Activated CD4-positive, alpha-beta T cell treated with anti-CD3 and anti-CD28 coated beads for 4 hours (primary cell): ENCODE data around the gene HHAT.
"Not testable (repeated sequence)": the region's sequence is repeated elsewhere in the genome, so short reads cannot be mapped to it uniquely, and the experiment has no call there.

Experiments
- DNase-seq, 2 donors: peaks; one replicate each; pipeline ENCODE4 v3.0.0-alpha.2; 2020

The HHAT gene

DNA sequence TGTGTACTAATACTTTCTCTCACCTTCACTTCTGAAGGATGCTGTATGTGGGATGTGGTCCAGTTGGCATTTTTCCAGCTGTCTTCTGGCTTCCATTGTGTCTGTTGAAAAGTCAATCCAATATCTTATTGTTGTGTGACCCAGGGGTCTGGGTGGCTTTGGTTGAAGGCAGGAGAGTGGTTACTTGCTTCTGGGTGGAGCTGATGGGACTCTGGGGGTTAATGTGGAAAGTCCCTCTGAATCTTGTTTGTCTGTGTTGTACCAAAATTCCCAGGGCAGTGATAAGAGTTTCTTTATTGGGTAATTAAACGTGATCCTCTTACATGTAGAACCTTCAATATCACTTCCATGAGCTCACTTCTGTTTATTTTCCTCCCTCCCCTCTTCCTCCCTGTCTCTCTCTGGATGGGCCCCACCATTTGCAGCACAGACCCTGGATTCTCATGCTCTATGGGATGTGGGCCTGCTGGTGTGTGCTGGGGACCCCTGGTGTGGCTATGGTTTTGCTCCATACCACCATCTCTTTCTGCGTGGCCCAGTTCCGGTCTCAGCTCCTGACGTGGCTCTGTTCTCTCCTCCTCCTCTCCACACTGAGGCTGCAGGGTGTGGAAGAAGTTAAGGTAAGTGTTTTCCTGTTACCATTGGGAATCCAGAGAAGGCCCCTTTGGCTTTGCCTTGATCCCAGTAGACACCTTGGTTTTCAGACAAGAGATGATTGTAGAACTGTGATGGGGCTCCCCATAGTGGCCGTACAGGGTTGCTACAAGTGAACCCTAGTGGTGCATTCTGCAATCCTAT lies 71.5 kb downstream of the HHAT start:
- DNase-seq: peak; percentile 26 to 38

DNA sequence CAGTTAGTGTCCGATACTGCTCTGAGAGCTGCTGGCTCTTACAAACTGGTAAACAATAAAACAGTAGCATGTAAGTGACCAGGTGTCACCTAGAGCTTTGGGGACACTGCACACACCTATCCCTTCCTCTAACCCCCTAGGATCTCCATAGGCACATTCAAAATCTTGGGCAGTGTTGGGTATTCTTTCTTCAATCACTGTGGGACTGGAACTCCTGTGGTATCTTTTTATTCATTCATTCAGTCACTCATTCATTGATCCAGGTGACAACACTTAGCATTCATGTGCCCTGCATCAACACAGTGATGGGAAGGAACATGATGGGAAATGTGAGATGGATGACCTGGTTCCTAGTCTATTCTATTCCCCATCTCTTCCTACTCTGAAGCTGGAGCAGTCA lies 73.9 kb downstream of the HHAT start:
- no peak for DNase-seq

DNA sequence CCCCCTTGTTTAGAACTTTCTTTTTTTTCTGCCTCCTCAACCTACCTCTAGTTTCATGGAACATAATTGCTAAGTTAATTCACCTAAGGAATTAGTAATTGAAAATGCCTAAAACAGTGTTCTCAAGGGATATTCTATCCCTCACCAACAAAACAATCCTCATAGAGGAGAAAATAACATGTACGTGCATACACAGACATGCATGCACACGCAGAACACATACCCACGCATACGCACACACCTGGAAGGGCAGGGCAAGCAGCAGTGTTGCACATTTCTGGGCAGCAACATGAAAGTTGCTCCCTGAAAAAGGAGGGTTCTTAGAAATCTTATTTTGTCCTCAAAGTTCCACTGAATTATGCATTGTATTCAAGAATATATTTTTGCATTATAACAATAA lies 76.6 kb downstream of the HHAT start:
- no peak for DNase-seq

DNA sequence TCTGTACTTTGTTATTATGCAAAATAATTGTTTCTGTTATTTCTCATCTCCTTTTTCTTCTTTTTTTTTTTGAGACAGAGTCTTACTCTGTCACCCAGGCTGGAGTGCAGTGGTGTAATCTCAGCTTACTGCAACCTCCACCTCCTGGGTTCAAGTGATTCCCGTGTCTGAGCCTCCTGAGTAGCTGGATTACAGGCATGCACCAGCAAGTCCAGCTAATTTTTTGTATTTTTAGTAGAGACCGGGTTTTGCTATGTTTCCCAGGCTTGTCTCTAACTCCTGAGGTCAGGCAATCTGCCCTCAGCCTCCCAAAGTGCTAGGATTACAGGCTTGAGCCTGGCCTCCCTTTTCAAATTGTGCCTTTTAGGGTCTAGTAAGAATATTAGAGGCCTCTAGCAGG lies 77.6 kb downstream of the HHAT start:
- not testable (repeated sequence) for DNase-seq

DNA sequence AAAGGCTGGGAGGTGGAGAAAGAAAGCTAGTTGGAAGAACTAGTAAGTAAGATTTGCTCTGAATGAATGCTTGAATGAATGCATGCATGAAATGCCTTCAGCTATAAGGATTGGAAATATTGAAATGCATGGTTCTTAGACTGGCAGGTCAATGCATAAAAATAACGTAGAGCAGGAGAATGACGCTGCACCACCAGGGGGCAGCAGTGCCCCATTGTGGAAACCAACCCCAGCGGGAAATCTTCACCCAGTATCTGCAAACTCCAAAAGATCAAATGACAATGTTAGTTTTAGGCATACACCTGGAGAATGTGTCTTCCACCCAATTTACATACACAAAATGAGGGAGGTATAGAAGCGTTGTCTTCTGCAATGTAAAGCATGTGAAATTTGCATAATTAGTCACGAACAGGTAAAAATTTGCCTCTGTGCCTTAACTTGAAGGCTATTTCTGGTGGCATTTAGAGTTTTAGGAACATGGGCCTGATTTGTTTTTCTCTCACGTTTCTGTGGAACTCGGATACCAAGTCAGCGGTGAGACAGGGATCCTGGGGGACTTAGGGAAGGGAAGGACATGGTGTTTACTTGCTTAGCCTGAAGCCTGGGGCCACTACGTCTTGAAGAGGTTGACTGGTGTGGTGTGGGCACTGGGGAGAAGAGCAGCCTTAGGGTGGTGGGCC lies 78.6 kb downstream of the HHAT start:
- DNase-seq: peak; percentile 63 to 78

DNA sequence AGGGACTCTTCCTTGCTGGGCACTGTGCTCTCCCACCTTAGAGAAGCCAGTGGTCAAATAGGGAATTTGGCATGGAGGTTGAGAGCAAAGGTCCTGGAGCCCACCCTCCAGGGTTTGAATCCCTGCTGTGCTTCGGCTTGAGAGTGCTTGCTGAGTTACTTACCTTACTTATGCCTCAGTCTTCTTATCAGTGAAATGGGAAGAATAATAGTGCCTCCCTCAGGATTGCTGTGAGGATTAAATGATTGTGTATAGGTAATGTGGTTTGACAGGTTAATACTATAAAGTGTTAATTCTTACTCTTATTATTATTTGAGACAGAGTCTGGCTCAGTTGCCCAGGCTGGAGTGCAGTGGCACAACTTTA lies 79.2 kb downstream of the HHAT start:
- no peak for DNase-seq

DNA sequence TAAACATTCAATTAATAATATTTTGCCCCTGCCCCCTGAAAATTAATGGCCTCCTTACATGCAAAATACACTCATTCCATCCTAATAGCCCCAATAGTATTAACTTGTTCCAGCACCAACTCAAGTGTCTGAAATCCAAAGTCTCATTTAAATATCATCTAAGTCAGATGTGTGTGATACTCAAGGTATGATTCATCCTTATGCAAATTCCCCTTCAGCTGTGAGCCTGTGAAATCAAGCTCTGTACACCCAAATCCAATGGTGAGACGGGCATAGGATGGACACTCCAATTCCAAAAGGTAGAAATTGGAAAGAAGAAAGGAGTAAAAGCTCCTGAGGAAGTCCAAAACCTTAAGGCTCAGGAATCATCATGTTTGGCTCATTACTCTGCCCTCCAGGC lies 83.5 kb downstream of the HHAT start:
- DNase-seq: no peak

DNA sequence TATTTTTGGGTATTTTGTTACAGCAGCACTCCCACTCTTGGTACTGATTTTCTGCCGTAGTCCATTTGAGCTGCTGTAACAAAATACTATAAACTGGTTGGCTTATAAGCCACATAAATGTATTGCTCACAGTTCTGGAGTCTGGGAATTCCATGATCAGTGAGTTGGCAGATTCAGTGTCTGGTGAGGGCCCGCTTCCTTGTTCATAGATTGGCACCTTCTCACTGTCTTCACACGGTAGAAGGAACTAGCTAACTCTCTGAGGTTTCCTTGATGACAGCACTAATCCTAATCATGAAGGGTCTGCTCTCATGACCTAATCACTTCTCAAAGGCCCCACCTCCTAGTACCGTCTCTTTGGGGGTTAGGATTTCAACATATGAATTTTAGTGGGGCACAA lies 85.2 kb downstream of the HHAT start:
- no peak for DNase-seq

DNA sequence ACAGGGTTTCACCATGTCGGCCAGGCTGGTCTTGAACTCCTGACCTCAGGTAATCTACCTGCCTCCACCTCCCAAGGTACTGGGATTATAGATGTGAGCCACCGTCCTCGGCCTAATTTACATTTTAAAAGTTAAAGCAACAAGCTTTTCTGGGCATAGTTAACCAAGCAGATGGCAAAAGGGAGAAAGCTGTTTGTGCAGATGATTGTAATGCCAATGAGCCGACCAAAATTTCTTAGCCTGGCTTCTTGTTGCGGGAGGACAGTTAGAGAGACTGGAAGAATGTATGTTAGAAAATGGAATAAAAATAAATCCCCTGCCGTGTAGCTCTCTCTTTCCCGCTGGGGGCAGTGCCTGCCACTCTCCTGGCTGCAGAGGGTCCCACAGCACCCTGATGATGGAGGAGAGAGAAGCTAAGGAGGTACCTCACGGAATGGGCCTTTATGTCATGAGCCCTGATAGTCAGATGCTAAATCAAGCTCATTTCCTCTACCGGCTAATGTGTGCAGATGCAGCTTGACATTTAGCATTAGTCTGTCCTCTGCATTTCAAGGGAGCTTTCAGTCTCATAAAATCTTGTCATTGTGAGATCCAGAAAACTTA lies 87.2 kb downstream of the HHAT start:
- no peak for DNase-seq

DNA sequence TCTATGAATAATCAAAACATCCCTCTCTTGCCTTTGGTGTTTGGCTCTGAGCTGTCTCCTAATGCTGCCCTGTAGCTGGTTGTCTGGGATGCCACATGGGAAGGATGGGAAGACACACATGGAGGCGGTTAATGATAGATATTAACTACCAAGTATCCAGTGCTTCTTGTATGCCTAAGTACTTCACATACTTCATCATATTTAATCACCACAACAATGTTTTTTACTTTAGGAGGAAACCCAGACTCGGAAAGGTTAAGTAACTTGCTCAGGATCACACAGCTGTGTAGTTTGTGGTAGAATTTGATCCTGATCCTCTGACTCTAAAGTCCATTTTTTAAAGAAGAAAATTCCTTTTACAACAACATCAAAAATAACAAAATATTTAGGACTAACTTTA lies 88.0 kb downstream of the HHAT start:
- no peak for DNase-seq

DNA sequence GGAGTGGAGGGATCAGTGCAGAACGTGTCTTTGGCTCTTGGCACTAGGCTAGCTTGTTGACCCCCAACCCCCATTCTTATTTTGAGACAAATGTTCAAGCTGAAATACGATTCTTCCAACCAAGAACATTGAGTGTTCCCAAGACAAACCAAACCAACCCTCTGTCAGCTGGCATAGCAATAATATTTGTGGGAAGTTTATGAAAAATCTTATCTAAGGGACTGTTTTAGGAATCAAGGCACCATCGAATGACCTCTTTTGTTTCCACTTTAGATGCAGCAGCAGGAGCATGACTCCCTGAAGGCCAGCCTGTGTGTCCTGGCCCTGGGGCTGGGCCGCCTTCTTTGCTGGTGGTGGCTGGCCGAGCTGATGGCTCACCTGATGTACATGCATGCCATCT lies 89.2 kb downstream of the HHAT start:
- no peak for DNase-seq

DNA sequence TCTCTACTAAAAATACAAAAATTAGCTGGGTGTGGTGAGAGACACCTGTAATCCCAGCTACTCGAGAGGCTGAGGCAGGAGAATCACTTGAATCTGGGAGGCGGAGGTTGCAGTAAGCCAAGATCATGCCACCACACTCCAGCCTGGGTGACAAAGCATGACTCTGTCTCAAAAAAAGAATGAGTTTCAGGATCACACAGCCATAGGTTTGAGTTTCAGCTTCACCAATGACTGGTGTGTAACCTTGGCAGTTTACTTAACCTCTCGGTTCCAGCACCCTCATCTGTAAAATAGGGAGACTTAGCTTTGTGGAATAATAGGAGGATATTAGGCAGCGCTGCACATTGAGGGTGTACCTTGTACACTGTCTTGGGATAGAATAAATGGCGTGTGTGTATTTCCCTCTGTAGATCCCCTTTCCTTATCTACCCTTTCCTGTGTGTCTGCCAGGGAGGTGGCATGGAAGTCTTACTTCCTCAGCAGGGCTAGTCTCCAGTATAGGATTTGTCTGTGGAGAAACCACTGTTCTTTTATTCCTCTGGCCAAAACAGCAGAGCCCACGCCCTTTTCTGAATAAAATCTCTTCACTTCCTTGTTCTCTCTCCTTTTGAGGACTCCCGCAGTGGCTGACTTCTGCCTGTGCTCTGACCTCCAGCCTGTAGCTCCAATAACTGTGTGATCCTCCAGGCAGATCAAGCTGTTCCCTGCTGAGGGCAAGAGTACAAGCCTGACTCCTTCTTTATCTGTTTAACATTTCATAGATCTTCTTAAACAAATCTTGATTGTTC lies 90.4 kb downstream of the HHAT start:
- DNase-seq: no peak

DNA sequence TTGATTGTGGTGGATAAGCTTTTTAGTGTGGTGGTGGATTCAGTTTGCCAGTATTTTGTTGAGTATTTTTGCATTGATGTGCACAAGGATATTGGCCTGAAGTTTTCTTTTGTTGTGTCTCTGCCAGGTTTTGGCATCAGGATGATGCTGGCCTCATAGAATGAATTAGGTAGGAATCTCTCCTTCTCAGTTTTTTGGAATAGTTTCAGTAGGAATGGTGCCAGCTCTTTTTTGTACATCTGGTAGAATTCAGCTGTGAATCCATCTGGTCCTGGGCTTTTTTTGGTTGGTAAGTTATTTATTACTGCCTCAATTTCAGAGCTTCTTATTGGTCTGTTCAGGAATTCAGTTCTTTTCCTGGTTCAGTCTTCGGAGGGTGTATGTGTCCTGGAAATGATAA lies 98.0 kb downstream of the HHAT start:
- DNase-seq: not testable (repeated sequence)

DNA sequence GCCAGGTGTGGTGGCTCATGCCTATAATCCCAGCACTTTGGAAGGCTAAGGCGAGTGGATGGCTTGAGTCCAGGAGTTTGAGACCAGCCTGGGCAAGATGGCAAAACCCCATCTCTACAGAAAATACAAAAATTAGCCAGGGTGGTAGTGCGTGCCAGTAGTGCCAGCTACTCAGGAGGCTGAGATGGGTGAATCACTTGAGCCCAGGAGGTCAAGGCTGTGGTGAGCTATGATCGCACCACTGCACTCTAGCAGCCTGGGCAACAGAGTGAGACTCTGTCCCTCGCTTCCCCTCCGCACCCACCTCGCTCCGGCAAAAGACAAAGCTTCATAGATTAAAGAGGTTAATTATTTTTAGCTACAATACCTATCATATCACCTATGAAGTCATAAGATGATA lies 100.0 kb downstream of the HHAT start:
- DNase-seq: no peak

DNA sequence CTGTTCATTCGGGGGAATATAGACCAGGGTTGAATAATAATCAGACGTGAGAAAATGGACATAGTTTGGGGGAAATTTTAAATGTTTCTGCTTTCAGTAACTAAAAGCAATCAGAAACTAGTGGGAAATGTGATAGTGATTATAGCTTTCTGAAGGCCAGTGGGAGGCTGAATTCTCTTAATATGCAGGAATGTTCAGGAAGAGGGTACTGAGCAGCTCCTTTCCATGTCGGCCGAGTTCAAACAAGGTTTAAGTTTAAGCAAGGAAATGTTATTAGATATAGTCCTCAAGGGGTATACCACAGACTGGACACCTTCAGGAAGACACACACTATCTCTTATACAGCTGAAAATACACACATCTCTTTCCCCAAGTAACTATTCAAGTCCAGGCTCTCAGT lies 105.5 kb downstream of the HHAT start:
- DNase-seq: no peak

DNA sequence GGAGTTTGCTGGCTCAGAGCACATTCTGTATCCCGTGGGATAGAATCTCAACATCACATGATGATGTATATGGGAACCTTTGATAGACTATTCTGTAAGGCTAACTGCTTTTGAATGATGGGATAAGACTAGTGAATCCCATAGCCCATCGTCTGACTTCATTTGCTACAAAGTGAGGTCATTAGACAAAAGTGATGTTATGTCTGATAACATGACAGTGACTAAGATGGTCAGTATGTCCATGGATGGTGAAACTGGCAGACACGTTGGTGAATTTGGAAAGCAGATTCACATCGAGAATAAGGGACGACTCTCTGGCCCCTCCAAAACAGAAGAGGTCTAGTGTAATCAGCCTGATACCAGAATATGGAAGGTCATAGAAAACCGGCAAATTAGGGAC lies 108.4 kb downstream of the HHAT start:
- no peak for DNase-seq

DNA sequence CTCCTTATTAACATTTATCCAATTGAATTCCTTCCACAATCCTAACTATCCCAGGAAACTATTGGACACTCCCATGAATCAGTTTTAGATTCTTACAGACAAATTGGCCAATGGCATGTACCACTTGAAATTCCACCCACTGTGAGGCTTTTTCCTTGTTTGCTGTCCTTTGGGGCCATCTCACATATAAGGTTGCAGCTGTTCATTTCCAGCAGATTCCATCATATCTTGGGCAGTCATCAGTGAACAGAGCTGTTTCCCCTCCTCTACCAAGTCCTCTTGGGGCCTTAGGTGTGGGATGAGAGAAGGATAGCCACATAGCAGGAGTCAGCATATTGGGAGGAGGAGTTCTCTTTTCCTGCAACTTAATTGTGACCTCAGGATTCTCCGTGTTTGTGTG lies 109.1 kb downstream of the HHAT start:
- no peak for DNase-seq

DNA sequence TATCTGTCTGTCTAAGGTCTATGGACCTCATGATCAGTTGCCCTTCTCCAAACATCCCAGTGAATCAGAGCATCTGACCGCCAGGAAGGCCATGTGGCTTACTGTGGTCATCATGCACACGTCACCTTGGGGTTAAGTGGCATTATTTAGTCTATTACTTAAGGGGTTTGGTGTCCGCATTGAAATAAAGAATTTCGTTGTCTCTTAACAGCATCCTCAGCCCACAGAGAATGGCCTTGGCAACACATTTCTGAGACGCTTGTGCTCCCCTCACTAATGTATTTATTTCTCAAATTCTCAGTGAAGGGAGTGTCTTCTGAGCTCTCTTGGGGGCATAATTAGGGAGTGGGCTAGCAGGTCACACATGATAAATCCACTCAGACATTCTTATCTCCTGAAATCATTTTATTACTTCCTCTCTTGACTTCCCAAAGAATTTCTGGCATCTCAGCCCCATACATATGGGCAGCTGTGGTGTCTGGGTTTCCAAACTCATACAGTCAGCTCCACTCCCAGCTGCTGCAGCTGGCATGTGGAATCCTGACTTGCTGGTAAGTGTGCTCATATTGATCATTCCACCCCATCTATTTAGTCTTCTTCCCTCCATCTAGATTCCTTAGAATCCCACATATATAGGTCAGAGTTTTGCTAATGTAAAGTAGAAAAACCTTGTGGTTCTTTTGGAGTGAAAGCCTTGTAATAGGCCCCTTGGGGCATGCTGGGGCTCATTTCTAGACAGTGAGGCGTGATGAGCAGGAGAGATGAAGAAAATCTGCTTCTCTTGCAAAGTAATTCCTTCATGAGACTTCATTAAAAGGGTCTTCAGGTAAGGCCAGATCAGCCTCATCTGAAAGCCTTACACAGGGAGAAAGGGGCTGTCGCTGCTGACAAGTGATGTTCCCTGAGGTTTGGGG lies 110.5 kb downstream of the HHAT start:
- no peak for DNase-seq

DNA sequence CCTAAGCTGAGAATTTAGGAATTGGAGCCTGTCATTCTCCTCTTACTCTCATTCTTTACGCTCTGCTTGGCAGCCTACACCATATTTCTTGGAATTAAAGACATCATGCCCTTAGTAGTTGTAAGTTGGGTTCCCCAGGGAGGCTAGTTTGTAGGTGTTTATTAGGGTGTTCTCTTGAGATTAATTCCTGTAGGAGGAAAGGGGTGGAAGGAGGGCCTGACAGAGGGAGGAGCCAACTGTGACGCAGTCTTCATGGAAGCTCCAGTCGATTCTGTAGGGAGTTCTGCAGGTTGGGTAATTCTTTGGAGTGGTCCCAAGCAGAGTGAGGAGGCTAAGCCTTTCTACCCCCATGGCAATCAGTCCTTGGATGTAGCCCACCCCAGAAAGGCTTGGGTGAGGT lies 111.4 kb downstream of the HHAT start:
- no peak for DNase-seq

DNA sequence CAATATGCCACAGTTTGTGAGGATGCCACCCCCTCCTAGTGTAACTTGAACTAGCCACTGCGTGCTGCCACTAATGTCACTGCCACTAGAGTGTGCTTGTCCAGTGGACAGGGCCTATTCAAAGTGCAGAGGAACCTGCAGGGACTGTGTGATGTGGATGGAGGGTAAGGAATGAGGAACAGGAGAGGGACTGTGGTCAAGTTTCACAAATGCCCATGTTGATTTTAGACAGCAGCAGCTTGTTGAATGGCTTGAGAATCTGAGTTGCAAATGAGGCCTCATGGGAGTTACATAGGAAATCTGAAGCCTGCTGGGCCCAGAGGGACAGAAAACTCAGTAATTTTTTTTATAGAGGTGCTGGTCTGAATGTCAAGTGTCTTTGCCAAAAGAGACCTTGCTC lies 112.3 kb downstream of the HHAT start:
- DNase-seq: no peak

DNA sequence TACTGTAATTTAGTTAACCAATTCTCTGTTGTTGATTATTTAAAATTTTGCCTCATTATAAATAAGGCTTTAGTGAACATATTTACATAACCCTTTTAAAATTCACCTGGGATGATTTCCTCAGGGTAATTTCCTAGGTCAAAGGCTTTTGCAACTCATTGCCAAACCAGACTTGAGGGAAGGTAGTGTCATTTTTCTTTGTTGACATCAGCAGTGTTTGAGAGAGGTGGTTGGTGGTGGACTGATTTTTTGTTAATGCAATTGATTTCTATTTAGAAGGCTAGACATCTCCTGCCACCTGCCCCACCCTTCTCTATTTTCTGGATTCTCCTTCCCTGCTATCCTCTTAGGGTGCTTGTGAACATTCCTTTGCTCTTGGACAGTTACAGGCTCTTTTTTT lies 116.8 kb downstream of the HHAT start:
- no peak for DNase-seq

DNA sequence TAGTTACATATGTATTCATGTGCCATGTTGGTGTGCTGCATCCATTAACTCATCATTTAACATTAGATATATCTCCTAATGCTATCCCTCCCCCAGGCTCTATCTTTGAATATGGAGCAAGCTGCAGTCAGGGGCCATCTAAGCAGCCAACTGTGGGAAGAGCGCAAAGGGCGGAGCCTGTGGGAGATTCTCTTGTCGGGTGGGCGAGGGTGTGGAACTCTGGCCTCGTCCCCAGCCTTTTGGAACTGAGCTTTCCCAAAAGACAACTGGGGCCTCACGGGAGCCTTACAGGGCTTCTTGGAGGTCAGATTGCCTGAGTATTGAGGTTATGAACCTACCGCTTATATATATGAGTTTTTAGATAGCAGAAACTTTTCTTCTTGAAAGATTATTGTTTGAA lies 117.2 kb downstream of the HHAT start:
- no peak for DNase-seq

DNA sequence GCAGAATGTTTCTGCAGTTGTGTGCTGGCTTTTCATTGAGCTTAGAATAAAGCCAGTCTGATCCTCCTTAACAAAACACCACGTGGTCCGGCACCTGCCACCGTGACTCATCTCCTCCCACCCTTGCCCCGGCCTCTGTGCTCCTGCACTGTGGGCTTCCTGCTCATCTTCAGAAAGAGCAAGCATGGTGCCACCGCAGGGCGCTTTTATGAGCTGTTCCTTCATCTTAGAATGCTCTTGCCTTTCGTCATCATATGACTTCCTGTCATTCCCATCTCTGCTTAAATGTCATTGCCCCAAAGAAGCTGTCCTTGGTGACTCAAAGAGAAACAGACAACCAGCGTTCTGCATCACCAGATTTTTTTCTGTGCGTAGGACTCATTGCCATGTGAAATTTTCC lies 117.8 kb downstream of the HHAT start:
- DNase-seq: peak; percentile 74 to 86
